ENCODE results near the gene FGF11. TPM values are rescaled to one million over a fixed set of nuclear protein-coding genes. Genes with fewer than 3 reads are reported as not detected.
A peak's percentile ranks its signal among the peaks of the same experiment; 100 is the strongest.

FGF11 gene
- 11.7 TPM for total RNA-seq
- long read RNA-seq, partial matches to known transcripts = 1 of 7 reads
- long read RNA-seq, other reads (novel, unspliced or antisense) = 0 of 7 reads

- intact Hi-C loops (cut with DNase I) = loop anchor here (2.0 to 5.0 kb wide), 2 partner anchors 45 to 148 kb away; partner anchors contain the start of gene POLR2A
- no peak for ATAC-seq
- DNase-seq (ENCODE audit: missing footprints) = no peak
Measured at GRCh38 chr17:7439462-7440112, at the start of gene FGF11. Gene FGF11 (plus strand): TSS chr17:7439512. CDS start chr17:7439621, 109 bp downstream.

- ATAC-seq (no peak), DNase-seq (ENCODE audit: missing footprints) (no peak)
- intact Hi-C loops (cut with DNase I) = loop anchor here (5.0 kb wide), 2 partner anchors 73 to 182 kb away; partner anchors contain the start of gene GPS2
Measured at GRCh38 chr17:7389924-7390910, 49.1 kb upstream of the FGF11 start.

- ATAC-seq = no peak
- intact Hi-C loops (cut with DNase I) = loop anchor here (5.0 kb wide), 2 partner anchors 74 to 181 kb away; partner anchors contain the start of gene GPS2
- DNase-seq (ENCODE audit: missing footprints) = no peak
Measured at GRCh38 chr17:7391307-7391706, 48.0 kb upstream of the FGF11 start.

GRCh38 chr17:7392696-7393612 is 46.4 kb upstream of the FGF11 start:
- ATAC-seq = no peak
- no peak for DNase-seq (ENCODE audit: missing footprints)
- intact Hi-C loops (cut with DNase I) = loop anchor here (5.0 kb wide), 2 partner anchors 76 to 179 kb away; partner anchors contain the start of gene GPS2

GRCh38 chr17:7393613-7394451 is 45.5 kb upstream of the FGF11 start:
- ATAC-seq (peak; percentile 15), DNase-seq (ENCODE audit: missing footprints) (peak; percentile 78)
- intact Hi-C loops (cut with DNase I) = loop anchor here (2.0 to 5.0 kb wide), 3 partner anchors 43 to 178 kb away; partner anchors contain the start of gene GPS2

GRCh38 chr17:7394452-7395191 is 44.7 kb upstream of the FGF11 start, which contains the start of gene PLSCR3:
Gene PLSCR3 (minus strand): TSS chr17:7394525. CDS start chr17:7394110, 415 bp downstream.
- intact Hi-C loops (cut with DNase I) = loop anchor here (2.0 to 5.0 kb wide), 3 partner anchors 44 to 178 kb away; partner anchors contain the start of gene GPS2
- DNase-seq (ENCODE audit: missing footprints) (peak; percentile 94), ATAC-seq (peak; percentile 94)

- intact Hi-C loops (cut with DNase I) = no loop called here
- ATAC-seq (no peak), DNase-seq (ENCODE audit: missing footprints) (no peak)
Measured at GRCh38 chr17:7396147-7396546, 43.2 kb upstream of the FGF11 start.

GRCh38 chr17:7398612-7399011 is 40.7 kb upstream of the FGF11 start:
- DNase-seq (ENCODE audit: missing footprints) = no peak

GRCh38 chr17:7403043-7403726 is 36.1 kb upstream of the FGF11 start:
- peak; percentile 23 for ATAC-seq
- peak; percentile 79 for DNase-seq (ENCODE audit: missing footprints)
- intact Hi-C loops (cut with DNase I) = no loop called here

More at GRCh38 chr17:7398612-7399011, 40.7 kb upstream of the FGF11 start:
- intact Hi-C loops (cut with DNase I) = no loop called here
- ATAC-seq = no peak

- intact Hi-C loops (cut with DNase I) = no loop called here
- DNase-seq (ENCODE audit: missing footprints) = no peak
- ATAC-seq = peak; percentile 55
Measured at GRCh38 chr17:7403727-7403976, 35.7 kb upstream of the FGF11 start.

- intact Hi-C loops (cut with DNase I) = loop anchor here (2.0 kb wide), 2 partner anchors 31 to 81 kb away; partner anchors contain the start of genes POLR2A and TMEM102
- DNase-seq (ENCODE audit: missing footprints) = peak; percentile 99
- peak; percentile 94 for ATAC-seq
Measured at GRCh38 chr17:7403977-7404736, 35.2 kb upstream of the FGF11 start, which contains the start of gene TMEM256. Gene TMEM256 (minus strand): TSS chr17:7404097. CDS start chr17:7404084, 13 bp downstream.

- intact Hi-C loops (cut with DNase I) = loop anchor here (2.0 kb wide), 2 partner anchors 30 to 80 kb away; partner anchors contain the start of genes POLR2A and TMEM102
- peak; percentile 51 for ATAC-seq
- DNase-seq (ENCODE audit: missing footprints) = peak; percentile 76
Measured at GRCh38 chr17:7404737-7405349, 34.5 kb upstream of the FGF11 start.

GRCh38 chr17:7405350-7406234 is 33.7 kb upstream of the FGF11 start:
- ATAC-seq = no peak
- intact Hi-C loops (cut with DNase I) = loop anchor here (2.0 kb wide), 2 partner anchors 29 to 79 kb away; partner anchors contain the start of genes POLR2A and TMEM102
- no peak for DNase-seq (ENCODE audit: missing footprints)

Data from Right ventricle myocardium inferior (tissue), 1 donor.